ENCODE data around the gene ABHD12.

Gene ABHD12

GRCh38 chr20:25293910-25294458 is 96.7 kb downstream of the ABHD12 start:
- TF ChIP-seq CTCF (IDR thresholded peaks at IDR 0.05; ENCODE audit: control insufficient read depth, extremely low read depth, insufficient read depth), result no peak
- DNase-seq (ENCODE audit: low read depth), result no peak
- H3K4me3 ChIP-seq (ENCODE audit: low read depth, low read length), result no peak overlapping the region

- DNase-seq (ENCODE audit: low read depth), result no peak
- H3K4me3 ChIP-seq (ENCODE audit: low read depth, low read length), result no peak overlapping the region
- TF ChIP-seq CTCF (IDR thresholded peaks at IDR 0.05; ENCODE audit: control insufficient read depth, extremely low read depth, insufficient read depth), result no peak
Measured at GRCh38 chr20:25293507-25293906, 97.1 kb downstream of the ABHD12 start.

GRCh38 chr20:25292176-25292891 is 98.3 kb downstream of the ABHD12 start:
- no peak for DNase-seq (ENCODE audit: low read depth)
- TF ChIP-seq CTCF (IDR thresholded peaks at IDR 0.05; ENCODE audit: control insufficient read depth, extremely low read depth, insufficient read depth), result no peak
- no peak overlapping the region for H3K4me3 ChIP-seq (ENCODE audit: low read depth, low read length)

GRCh38 chr20:25291432-25292133 is 99.1 kb downstream of the ABHD12 start:
- TF ChIP-seq CTCF (IDR thresholded peaks at IDR 0.05; ENCODE audit: control insufficient read depth, extremely low read depth, insufficient read depth), result no peak
- DNase-seq (ENCODE audit: low read depth), result no peak
- H3K4me3 ChIP-seq (ENCODE audit: low read depth, low read length), result no peak overlapping the region

- no peak for DNase-seq (ENCODE audit: low read depth)
- TF ChIP-seq CTCF (IDR thresholded peaks at IDR 0.05; ENCODE audit: control insufficient read depth, extremely low read depth, insufficient read depth), result no peak
Measured at GRCh38 chr20:25290646-25291431, 99.8 kb downstream of the ABHD12 start.

GRCh38 chr20:25289886-25290597 is 100.6 kb downstream of the ABHD12 start:
- TF ChIP-seq CTCF (IDR thresholded peaks at IDR 0.05; ENCODE audit: control insufficient read depth, extremely low read depth, insufficient read depth), result no peak
- H3K4me3 ChIP-seq (ENCODE audit: low read depth, low read length), result no peak overlapping the region
- no peak for DNase-seq (ENCODE audit: low read depth)

More at GRCh38 chr20:25290646-25291431, 99.8 kb downstream of the ABHD12 start:
- no peak overlapping the region for H3K4me3 ChIP-seq (ENCODE audit: low read depth, low read length)

Measured in LNCaP clone FGC (cell line).